ENCODE results near the gene SAXO1.

DNA sequence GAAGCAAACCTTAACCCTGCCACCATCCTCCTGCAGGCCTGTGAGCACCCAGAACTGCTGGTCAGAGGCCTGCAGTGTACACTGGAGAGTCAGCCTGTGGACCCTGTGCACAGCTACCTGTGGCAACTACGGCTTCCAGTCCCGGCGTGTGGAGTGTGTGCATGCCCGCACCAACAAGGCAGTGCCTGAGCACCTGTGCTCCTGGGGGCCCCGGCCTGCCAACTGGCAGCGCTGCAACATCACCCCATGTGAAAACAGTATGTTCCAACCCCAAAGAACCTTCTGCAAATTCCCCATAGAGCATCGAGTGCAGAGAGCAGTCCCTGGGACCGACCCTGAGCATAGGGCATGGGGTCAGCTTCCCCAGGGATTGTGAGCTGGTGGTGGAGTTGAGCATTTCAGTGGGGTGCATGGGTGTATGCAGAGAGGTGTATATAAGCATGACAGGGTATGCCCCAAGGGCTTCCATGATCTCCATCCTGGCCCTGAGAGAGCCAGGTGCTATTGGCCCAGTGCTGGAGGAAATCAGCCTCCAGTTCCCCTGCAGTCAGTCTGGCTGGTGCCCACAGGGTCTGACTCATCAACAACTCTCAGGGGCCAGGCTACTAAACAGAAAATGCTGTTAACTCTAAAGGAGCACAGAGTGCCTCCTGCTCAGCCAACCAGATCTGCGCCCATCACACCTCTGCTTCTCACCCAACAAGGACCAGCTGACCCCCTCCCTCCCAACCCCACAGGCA, 126.2 kb downstream of the SAXO1 start:
- TF ChIP-seq, protein P1, sequence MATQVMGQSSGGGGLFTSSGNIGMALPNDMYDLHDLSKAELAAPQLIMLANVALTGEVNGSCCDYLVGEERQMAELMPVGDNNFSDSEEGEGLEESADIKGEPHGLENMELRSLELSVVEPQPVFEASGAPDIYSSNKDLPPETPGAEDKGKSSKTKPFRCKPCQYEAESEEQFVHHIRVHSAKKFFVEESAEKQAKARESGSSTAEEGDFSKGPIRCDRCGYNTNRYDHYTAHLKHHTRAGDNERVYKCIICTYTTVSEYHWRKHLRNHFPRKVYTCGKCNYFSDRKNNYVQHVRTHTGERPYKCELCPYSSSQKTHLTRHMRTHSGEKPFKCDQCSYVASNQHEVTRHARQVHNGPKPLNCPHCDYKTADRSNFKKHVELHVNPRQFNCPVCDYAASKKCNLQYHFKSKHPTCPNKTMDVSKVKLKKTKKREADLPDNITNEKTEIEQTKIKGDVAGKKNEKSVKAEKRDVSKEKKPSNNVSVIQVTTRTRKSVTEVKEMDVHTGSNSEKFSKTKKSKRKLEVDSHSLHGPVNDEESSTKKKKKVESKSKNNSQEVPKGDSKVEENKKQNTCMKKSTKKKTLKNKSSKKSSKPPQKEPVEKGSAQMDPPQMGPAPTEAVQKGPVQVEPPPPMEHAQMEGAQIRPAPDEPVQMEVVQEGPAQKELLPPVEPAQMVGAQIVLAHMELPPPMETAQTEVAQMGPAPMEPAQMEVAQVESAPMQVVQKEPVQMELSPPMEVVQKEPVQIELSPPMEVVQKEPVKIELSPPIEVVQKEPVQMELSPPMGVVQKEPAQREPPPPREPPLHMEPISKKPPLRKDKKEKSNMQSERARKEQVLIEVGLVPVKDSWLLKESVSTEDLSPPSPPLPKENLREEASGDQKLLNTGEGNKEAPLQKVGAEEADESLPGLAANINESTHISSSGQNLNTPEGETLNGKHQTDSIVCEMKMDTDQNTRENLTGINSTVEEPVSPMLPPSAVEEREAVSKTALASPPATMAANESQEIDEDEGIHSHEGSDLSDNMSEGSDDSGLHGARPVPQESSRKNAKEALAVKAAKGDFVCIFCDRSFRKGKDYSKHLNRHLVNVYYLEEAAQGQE (IDR thresholded peaks at IDR 0.05; ENCODE audit: insufficient replicate concordance, low read depth): no peak
- TF ChIP-seq POLR2AphosphoS5 (IDR thresholded peaks at IDR 0.05; ENCODE audit: low read depth) (no peak), CTCF (IDR thresholded peaks at IDR 0.05; ENCODE audit: insufficient read depth, low read length) (no peak), GABPA (IDR thresholded peaks at IDR 0.05; ENCODE audit: low read depth) (no peak)

All from HL-60 (cell line).